Adrenal gland (tissue), 12 donors: ENCODE results near the gene ARHGAP21. TPM values are rescaled to one million over a fixed set of nuclear protein-coding genes. Genes with fewer than 3 reads are reported as not detected.

Experiments used
- DNase-seq, 7 donors: peaks; one replicate each; pipeline ENCODE4 v3.0.0-alpha.2; 2019 to 2020
- H3K27ac ChIP-seq, 5 donors: fragments of 200-600 bp; sonication (generic) in 4 of 5; 1 replicate in 3 of 5; 2 replicates in 2 of 5; pipeline versions ENCODE4 v1.5.1 to v1.8.0; 2016 to 2020; ENCODE audit warnings: mild to moderate bottlenecking in 1 of 5
- H3K27me3 ChIP-seq: fragments of 200-600 bp; 2 replicates; pipeline ENCODE4 v1.8.0; 2021
- H3K36me3 ChIP-seq, 2 donors: fragments of 200-600 bp; replicated peaks in 1 of 2; 1 replicate in 1 of 2; 2 replicates in 1 of 2; pipeline versions ENCODE4 v1.5.1 to v1.8.0; 2018 to 2022
- H3K4me1 ChIP-seq, 2 donors: fragments of 200-600 bp; replicated peaks in 1 of 2; 1 replicate in 1 of 2; 2 replicates in 1 of 2; pipeline versions ENCODE4 v1.5.1 to v1.8.0; 2018 to 2021
- H3K4me3 ChIP-seq, 4 donors: fragments of 200-600 bp; sonication (generic) in 3 of 4; one replicate each; pipeline ENCODE4 v1.5.1; 2016 to 2018
- H3K9me3 ChIP-seq, 3 donors: fragments of 200-600 bp; sonication (generic) in 1 of 3; replicated peaks in 1 of 3; 1 replicate in 2 of 3; 2 replicates in 1 of 3; pipeline versions ENCODE4 v1.5.1 to v1.8.0; 2016 to 2021
- POLR2A ChIP-seq, 2 donors: fragments of 450-650 bp; IDR thresholded peaks; one replicate each; pipeline ENCODE4 v1.6.1; 2017; ENCODE audit warnings: antibody characterized with exemption in 2 of 2, mild to moderate bottlenecking in 2 of 2, moderate library complexity in 1 of 2
- WGBS, 4 donors: extraction: QIAGEN DNeasy Blood & Tissue Kit in 2 of 4; methylation state at CpG; one replicate each; pipeline versions ENCODE4 v1.1.5 to v1.1.7; 2013 to 2017; 5-methylcytosine and 5-hydroxymethylcytosine counted together
- intact Hi-C, 2 donors: fragments of 100-400 bp; cut with DNase I; formaldehyde crosslinking; loops; one replicate each; pipeline versions ENCODE4 v1.14.1 to v1.15.0; 2022 to 2023
- polyA plus RNA-seq, 3 donors: library from polyadenylated mRNA; stranded (reverse); fragments of 200-250 nt in 2 of 3; fragments of 350-450 nt in 1 of 3; fragmentation: Illumina TruSeq in 1 of 3; extraction: RNeasy Lipid Tissue Mini Kit (QIAGEN cat#74804) in 1 of 3; gene quantifications; one replicate each; pipeline ENCODE4 v1.2.3, GENCODE V29; 2013 to 2014
- total RNA-seq, 9 donors: library from RNA; depleted of rRNA in 4 of 9; stranded (reverse); fragments of >200 nt in 4 of 9; fragments of 120-200 nt in 1 of 9; fragmentation: NEBNext Ultra II Directional in 1 of 9; extraction: Animal tissue kit (Norgen Biotek cat#: 25700) in 1 of 9; gene quantifications; one replicate each; pipeline versions ENCODE4 v1.1.0 to v1.2.4, GENCODE V29; 2013 to 2023
- TF ChIP-seq, protein P1 (sequence below), 6 experiments: fragments of 450-650 bp in 4 of 6; fragments of 200-600 bp in 2 of 6; sonication (generic) in 1 of 6; IDR thresholded peaks; 1 replicate in 5 of 6; 2 replicates in 1 of 6; pipeline versions ENCODE4 v1.5.1 to v1.8.0; 2016 to 2021; ENCODE audit warnings: antibody characterized with exemption in 6 of 6, mild to moderate bottlenecking in 2 of 6, moderate library complexity in 1 of 6
- donor health status: healthy with polysubstance abuse.
- donor health status: Bipolar disorder and iron deficiency.
- donor health status: DM: yes; HTN: yes; CAD: no.
- donor health status: DM: no; HTN: no; CAD: no.
- donor health status: DM: no; HTN: no; CAD: no.
- donor health status: DM: yes; HTN: yes; CAD: no.

The ARHGAP21 gene
- total and polyA plus RNA-seq, 12 donors = 45.2 to 160 (median 107) TPM

DNA sequence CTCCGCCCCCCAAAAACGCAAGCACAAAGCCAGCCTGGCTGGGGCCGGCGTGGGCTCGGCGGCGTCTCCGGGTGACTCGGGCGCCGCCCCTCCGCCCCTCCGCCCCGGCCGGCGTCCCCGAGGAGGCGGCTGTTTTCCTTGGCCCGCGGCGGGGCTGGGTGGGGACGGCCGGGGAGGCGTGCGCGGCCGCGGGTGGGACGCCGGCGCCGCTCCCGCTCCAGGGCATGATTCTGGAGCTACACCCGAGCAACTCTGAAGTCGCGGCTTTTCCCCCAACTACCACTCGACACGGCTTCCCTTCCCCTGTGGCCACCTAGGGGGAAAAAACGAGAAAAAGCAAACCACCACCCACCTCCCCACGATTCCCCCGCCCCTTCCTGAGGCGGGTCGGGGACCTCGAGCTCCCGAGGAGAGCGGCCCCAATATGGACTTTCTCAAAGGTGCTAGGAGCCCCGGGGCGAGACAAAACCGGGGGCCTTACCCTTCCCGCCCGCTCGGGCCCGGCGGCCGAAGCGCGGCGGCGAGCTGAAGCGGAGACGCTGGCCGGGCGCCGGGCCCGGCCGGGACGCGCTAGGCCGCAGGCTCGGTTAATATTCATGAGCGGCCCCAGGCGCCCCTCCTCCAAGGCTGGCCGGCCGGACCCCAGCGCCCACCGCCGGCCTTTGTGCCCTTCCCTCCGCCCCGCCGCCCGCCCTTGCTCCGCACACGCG is 856 bp downstream of the ARHGAP21 start:
- peak; percentile 41 to 70 (median 57) for DNase-seq
- peak overlapping the region; percentile 70 to 98 (median 95) for H3K27ac ChIP-seq
- no peaks in the 10 kb centered on the region for H3K27me3 ChIP-seq
- intact Hi-C loops = loop anchor here (5.0 to 10.0 kb wide), 2 partner anchors 81 to 232 kb away; partner anchors contain the start of gene PRTFDC1 (in 1 of the 2)
- TF ChIP-seq POLR2A (IDR thresholded peaks at IDR 0.05) = peak in 1 of 2 donors; percentile 52
- TF ChIP-seq, protein P1, sequence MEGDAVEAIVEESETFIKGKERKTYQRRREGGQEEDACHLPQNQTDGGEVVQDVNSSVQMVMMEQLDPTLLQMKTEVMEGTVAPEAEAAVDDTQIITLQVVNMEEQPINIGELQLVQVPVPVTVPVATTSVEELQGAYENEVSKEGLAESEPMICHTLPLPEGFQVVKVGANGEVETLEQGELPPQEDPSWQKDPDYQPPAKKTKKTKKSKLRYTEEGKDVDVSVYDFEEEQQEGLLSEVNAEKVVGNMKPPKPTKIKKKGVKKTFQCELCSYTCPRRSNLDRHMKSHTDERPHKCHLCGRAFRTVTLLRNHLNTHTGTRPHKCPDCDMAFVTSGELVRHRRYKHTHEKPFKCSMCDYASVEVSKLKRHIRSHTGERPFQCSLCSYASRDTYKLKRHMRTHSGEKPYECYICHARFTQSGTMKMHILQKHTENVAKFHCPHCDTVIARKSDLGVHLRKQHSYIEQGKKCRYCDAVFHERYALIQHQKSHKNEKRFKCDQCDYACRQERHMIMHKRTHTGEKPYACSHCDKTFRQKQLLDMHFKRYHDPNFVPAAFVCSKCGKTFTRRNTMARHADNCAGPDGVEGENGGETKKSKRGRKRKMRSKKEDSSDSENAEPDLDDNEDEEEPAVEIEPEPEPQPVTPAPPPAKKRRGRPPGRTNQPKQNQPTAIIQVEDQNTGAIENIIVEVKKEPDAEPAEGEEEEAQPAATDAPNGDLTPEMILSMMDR (IDR thresholded peaks at IDR 0.05) = no peak
- 0 to 3% (median 1%) methylated on average over 6 to 84 of the region's 84 CpGs for WGBS, 4 donors
- no peaks in the 10 kb centered on the region for H3K9me3 ChIP-seq
- H3K36me3 ChIP-seq = no peaks in the 10 kb centered on the region
- peak overlapping the region; percentile 39 to 90 (median 56) for H3K4me3 ChIP-seq
- H3K4me1 ChIP-seq = peaks cover 20 to 33% of the 10 kb centered on the region in 2 donors

DNA sequence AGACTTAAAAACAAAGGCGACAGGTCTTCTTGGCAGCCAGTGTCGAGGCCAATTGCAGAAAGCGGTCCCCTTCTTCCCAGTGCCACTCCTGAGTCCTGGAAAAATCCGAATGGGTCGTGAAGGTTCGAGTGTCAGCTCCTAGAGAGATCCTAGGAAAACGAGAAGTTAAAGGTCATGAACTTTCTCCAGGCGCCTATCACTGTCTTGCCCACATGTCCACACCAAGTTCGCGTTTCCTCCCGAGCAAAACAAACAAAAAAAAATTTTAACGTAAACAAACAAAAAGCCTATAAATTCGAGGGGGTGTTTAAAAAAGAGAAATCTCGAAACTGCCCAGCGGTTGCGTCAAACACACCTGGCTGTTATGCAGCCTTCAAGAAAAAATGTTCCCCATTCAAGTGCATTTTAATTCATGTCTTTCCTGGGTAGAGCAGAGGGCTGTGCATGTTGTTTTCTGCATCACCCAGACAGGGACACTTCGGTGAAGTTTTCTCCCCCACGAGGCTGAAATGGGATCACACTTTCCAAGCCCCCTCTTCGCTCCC is 1.5 kb downstream of the ARHGAP21 start:
- WGBS, 4 donors = 6 to 8% (median 7%) methylated on average over 19 of the region's 19 CpGs
- intact Hi-C loops = loop anchor here (5.0 to 10.0 kb wide), 2 partner anchors 80 to 233 kb away; partner anchors contain the start of gene PRTFDC1 (in 1 of the 2)
- H3K4me1 ChIP-seq = peaks cover 26 to 39% of the 10 kb centered on the region in 2 donors
- H3K27me3 ChIP-seq = no peaks in the 10 kb centered on the region
- peak in 1 of 7 donors; percentile 19 for DNase-seq
- peak overlapping the region in 3 of 4 donors; percentile 39 to 90 (median 62) for H3K4me3 ChIP-seq
- no peaks in the 10 kb centered on the region for H3K9me3 ChIP-seq
- TF ChIP-seq, protein P1 (IDR thresholded peaks at IDR 0.05) = no peak
- no peak for TF ChIP-seq POLR2A (IDR thresholded peaks at IDR 0.05)
- H3K36me3 ChIP-seq = no peaks in the 10 kb centered on the region
- peak overlapping the region; percentile 70 to 98 (median 95) for H3K27ac ChIP-seq

DNA sequence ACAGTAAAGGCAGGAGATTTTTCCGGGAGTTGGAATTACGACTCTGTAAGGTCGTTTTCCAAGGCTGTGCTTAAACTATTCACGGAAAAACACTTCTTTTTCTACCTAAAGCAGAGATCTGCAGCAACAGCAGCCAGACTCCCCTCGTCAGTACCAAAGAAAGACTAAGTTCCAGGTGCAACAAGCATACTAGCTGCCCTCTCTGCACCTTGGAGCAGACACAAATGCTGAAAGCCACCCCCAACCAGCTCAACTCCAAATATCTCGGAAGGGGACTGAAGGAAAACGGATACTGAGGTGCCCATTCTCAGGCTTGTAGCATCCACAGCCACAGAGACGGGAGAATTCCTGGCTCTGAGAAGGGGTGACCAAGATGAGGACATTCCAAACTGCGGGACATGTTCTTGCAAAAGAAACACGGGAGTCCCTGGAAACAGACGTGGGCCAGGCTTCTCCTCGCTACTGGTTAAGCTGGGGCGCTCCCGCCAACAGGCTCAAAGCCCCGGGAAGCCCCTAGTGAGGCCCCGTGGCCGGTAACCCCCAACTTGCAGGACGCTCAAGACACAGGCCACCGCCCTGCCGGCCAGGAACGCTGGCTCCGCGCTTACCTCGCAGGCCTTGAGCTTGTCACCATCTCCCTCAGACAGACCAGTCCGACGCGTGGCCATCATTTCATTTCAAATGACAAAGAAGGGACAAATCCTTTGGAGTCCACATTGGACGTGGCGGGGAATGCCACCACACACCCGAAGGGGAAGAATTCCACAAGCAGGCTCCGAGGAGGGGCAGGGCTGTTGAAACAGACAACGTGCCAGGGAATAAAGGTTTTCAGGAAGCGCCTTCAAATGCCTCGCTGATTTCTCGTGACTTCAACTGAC is 2.2 kb downstream of the ARHGAP21 start:
- WGBS, 4 donors = 16 to 25% (median 20%) methylated on average over 16 to 35 of the region's 35 CpGs
- DNase-seq = peak; percentile 28 to 67 (median 47)
- intact Hi-C loops = loop anchor here (5.0 to 10.0 kb wide), 2 partner anchors 79 to 233 kb away; partner anchors contain the start of gene PRTFDC1 (in 1 of the 2)
- TF ChIP-seq, protein P1 (IDR thresholded peaks at IDR 0.05) = no peak
- no peak for TF ChIP-seq POLR2A (IDR thresholded peaks at IDR 0.05)
- peak overlapping the region; percentile 70 to 96 (median 89) for H3K27ac ChIP-seq
- peak overlapping the region; percentile 2 to 90 (median 42) for H3K4me3 ChIP-seq
- no peaks in the 10 kb centered on the region for H3K27me3 ChIP-seq
- H3K36me3 ChIP-seq = no peaks in the 10 kb centered on the region
- peaks cover 31 to 46% of the 10 kb centered on the region in 2 donors for H3K4me1 ChIP-seq
- H3K9me3 ChIP-seq = no peaks in the 10 kb centered on the region
